ENCODE data around the gene NPIPB8. TPM values are rescaled to one million over a fixed set of nuclear protein-coding genes. Genes with fewer than 3 reads are reported as not detected.
A peak's percentile ranks its signal among the peaks of the same experiment; 100 is the strongest.
"Not testable (repeated sequence)": the region's sequence is repeated elsewhere in the genome, so short reads cannot be mapped to it uniquely, and the experiment has no call there.

Gene NPIPB8
- total and polyA plus RNA-seq, 2 of the 13 experiments (the other 11 are each of a cell fraction or from before 2014, with no cell fraction given) = 0.49 to 2.3 TPM

GRCh38 chr16:28610595-28611191 is 27.2 kb upstream of the NPIPB8 start (continued):
- TF ChIP-seq ZNF136 (CRISPR knock-in tag; IDR thresholded peaks at IDR 0.05; ENCODE audit: low read depth) (0 out of 2 replicates have a peak, but pooled peaks have one; percentile 7), ZNF337 (CRISPR knock-in tag; IDR thresholded peaks at IDR 0.05; ENCODE audit: borderline replicate concordance, low read depth) (peak; percentile 3; the same call in 1 of the 2 replicates), ZNF678 (CRISPR knock-in tag; IDR thresholded peaks at IDR 0.05) (0 out of 2 replicates have a peak, but pooled peaks have one; percentile 47), ZNF263 (CRISPR knock-in tag; IDR thresholded peaks at IDR 0.05) (0 out of 2 replicates have a peak, but pooled peaks have one; percentile 30), DRAP1 (CRISPR knock-in tag; IDR thresholded peaks at IDR 0.05) (0 out of 2 replicates have a peak, but pooled peaks have one; percentile 1), ZNF331 (CRISPR knock-in tag; IDR thresholded peaks at IDR 0.05) (peak; percentile 6; the same call in 1 of the 2 replicates), SP140L (CRISPR knock-in tag; IDR thresholded peaks at IDR 0.05; ENCODE audit: borderline replicate concordance) (no peak)

GRCh38 chr16:28612359-28613280 is 25.2 kb upstream of the NPIPB8 start:
- H3K27me3 ChIP-seq (ENCODE audit: control insufficient read depth in 1 of 2, insufficient read depth in 2 of 2, low read length in 2 of 2); POLR2A ChIA-PET; H2AFZ ChIP-seq (ENCODE audit: low read length); H3K9ac ChIP-seq (ENCODE audit: insufficient read depth, low read depth, low read length); H3K4me2 ChIP-seq (ENCODE audit: low read depth, low read length); H4K20me1 ChIP-seq (ENCODE audit: insufficient read depth, low read length); H3K9me3 ChIP-seq (ENCODE audit: low read length); H3K27ac ChIP-seq (ENCODE audit: extremely low read length, insufficient read depth, low read length); DNase-seq (ENCODE audit: low spot score); CTCF ChIA-PET (ENCODE audit: low intra/inter-chr PET ratio, low total read pairs); BruUV-seq (replicated peaks); H3K4me3 ChIP-seq (replicated peaks in 1 of 3; ENCODE audit: insufficient read depth in 1 of 3, low read depth in 2 of 3, low read length in 3 of 3); in situ Hi-C loops (cut with HindIII; ENCODE audit: extremely low pct_ligation_motif_present, low pct_unique_long_range_greater_than_20kb); H3K36me3 ChIP-seq (replicated peaks in 1 of 2; ENCODE audit: control insufficient read depth in 1 of 2, insufficient read depth in 2 of 2, low read length in 2 of 2): not testable (repeated sequence)
- intact Hi-C loops (cut with micrococcal nuclease; ENCODE audit: unreplicated experiment) = loop anchor here (10.0 kb wide), 1 partner anchor 68 kb away; no protein-coding TSS in a partner anchor
- no CpG with 5 or more reads among the region's 17 CpGs for whole genome bisulfite sequencing (ENCODE audit: low lambda C conversion rate)
- Histone ChIP-seq H3K79me2 (ENCODE audit: insufficient read depth, low read length) (peaks cover 12% of the 10 kb centered on the region), H3K4me1 (ENCODE audit: insufficient read depth, low read length) (peaks cover 53% of the 10 kb centered on the region)
- ATAC-seq (peak; percentile 82), FAIRE-seq (peak; percentile 93)

- H3K9me3 ChIP-seq (ENCODE audit: low read length); H3K36me3 ChIP-seq (replicated peaks in 1 of 2; ENCODE audit: control insufficient read depth in 1 of 2, insufficient read depth in 2 of 2, low read length in 2 of 2); H3K27ac ChIP-seq (ENCODE audit: extremely low read length, insufficient read depth, low read length); H4K20me1 ChIP-seq (ENCODE audit: insufficient read depth, low read length); H3K79me2 ChIP-seq (ENCODE audit: insufficient read depth, low read length); FAIRE-seq; BruUV-seq (replicated peaks); H3K9ac ChIP-seq (ENCODE audit: insufficient read depth, low read depth, low read length); CTCF ChIA-PET (ENCODE audit: low intra/inter-chr PET ratio, low total read pairs); in situ Hi-C loops (cut with HindIII; ENCODE audit: extremely low pct_ligation_motif_present, low pct_unique_long_range_greater_than_20kb); POLR2A ChIA-PET; H3K4me3 ChIP-seq (replicated peaks in 1 of 3; ENCODE audit: insufficient read depth in 1 of 3, low read depth in 2 of 3, low read length in 3 of 3); H2AFZ ChIP-seq (ENCODE audit: low read length); H3K27me3 ChIP-seq (ENCODE audit: control insufficient read depth in 1 of 2, insufficient read depth in 2 of 2, low read length in 2 of 2); DNase-seq (ENCODE audit: low spot score); ATAC-seq; H3K4me2 ChIP-seq (ENCODE audit: low read depth, low read length): not testable (repeated sequence)
- intact Hi-C loops (cut with micrococcal nuclease; ENCODE audit: unreplicated experiment) = loop anchor here (10.0 kb wide), 1 partner anchor 69 kb away; no protein-coding TSS in a partner anchor
- WGBS (ENCODE audit: low lambda C conversion rate) = 95% methylated on average over 12 of the region's 26 CpGs
- H3K4me1 ChIP-seq (ENCODE audit: insufficient read depth, low read length) = peaks cover 53% of the 10 kb centered on the region
These were observed 24.0 kb upstream of the NPIPB8 start for GRCh38 chr16:28613912-28614311.

- FAIRE-seq; BruUV-seq (replicated peaks); H3K79me2 ChIP-seq (ENCODE audit: insufficient read depth, low read length); ATAC-seq; H3K27ac ChIP-seq (ENCODE audit: extremely low read length, insufficient read depth, low read length); in situ Hi-C loops (cut with HindIII; ENCODE audit: extremely low pct_ligation_motif_present, low pct_unique_long_range_greater_than_20kb); POLR2A ChIA-PET; H3K27me3 ChIP-seq (ENCODE audit: control insufficient read depth in 1 of 2, insufficient read depth in 2 of 2, low read length in 2 of 2); H3K9me3 ChIP-seq (ENCODE audit: low read length); H3K36me3 ChIP-seq (replicated peaks in 1 of 2; ENCODE audit: control insufficient read depth in 1 of 2, insufficient read depth in 2 of 2, low read length in 2 of 2); H3K4me3 ChIP-seq (replicated peaks in 1 of 3; ENCODE audit: insufficient read depth in 1 of 3, low read depth in 2 of 3, low read length in 3 of 3); H2AFZ ChIP-seq (ENCODE audit: low read length); DNase-seq (ENCODE audit: low spot score); CTCF ChIA-PET (ENCODE audit: low intra/inter-chr PET ratio, low total read pairs); H3K9ac ChIP-seq (ENCODE audit: insufficient read depth, low read depth, low read length); H4K20me1 ChIP-seq (ENCODE audit: insufficient read depth, low read length); H3K4me2 ChIP-seq (ENCODE audit: low read depth, low read length): not testable (repeated sequence)
- intact Hi-C loops (cut with micrococcal nuclease; ENCODE audit: unreplicated experiment) = loop anchor here (10.0 kb wide), 1 partner anchor 70 kb away; no protein-coding TSS in a partner anchor
- peaks cover 49% of the 10 kb centered on the region for H3K4me1 ChIP-seq (ENCODE audit: insufficient read depth, low read length)
- 62% methylated on average over 16 of the region's 16 CpGs for WGBS (ENCODE audit: low lambda C conversion rate)
These were observed 23.3 kb upstream of the NPIPB8 start for GRCh38 chr16:28614561-28614960.

Measured in HepG2 (cell line).